ENCODE results near the gene GRM1.

Gene GRM1

DNA sequence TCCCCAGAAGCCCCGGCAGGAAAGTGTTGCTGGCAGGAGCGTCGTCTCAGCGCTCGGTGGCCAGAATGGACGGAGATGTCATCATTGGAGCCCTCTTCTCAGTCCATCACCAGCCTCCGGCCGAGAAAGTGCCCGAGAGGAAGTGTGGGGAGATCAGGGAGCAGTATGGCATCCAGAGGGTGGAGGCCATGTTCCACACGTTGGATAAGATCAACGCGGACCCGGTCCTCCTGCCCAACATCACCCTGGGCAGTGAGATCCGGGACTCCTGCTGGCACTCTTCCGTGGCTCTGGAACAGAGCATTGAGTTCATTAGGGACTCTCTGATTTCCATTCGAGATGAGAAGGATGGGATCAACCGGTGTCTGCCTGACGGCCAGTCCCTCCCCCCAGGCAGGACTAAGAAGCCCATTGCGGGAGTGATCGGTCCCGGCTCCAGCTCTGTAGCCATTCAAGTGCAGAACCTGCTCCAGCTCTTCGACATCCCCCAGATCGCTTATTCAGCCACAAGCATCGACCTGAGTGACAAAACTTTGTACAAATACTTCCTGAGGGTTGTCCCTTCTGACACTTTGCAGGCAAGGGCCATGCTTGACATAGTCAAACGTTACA is 817 bp downstream of the GRM1 start:
- TF ChIP-seq, protein P1, sequence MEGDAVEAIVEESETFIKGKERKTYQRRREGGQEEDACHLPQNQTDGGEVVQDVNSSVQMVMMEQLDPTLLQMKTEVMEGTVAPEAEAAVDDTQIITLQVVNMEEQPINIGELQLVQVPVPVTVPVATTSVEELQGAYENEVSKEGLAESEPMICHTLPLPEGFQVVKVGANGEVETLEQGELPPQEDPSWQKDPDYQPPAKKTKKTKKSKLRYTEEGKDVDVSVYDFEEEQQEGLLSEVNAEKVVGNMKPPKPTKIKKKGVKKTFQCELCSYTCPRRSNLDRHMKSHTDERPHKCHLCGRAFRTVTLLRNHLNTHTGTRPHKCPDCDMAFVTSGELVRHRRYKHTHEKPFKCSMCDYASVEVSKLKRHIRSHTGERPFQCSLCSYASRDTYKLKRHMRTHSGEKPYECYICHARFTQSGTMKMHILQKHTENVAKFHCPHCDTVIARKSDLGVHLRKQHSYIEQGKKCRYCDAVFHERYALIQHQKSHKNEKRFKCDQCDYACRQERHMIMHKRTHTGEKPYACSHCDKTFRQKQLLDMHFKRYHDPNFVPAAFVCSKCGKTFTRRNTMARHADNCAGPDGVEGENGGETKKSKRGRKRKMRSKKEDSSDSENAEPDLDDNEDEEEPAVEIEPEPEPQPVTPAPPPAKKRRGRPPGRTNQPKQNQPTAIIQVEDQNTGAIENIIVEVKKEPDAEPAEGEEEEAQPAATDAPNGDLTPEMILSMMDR (IDR thresholded peaks at IDR 0.05; ENCODE audit: low read depth, low read length), result no peak
- no peak overlapping the region for H3K4me3 ChIP-seq (ENCODE audit: low read depth, low read length)

DNA sequence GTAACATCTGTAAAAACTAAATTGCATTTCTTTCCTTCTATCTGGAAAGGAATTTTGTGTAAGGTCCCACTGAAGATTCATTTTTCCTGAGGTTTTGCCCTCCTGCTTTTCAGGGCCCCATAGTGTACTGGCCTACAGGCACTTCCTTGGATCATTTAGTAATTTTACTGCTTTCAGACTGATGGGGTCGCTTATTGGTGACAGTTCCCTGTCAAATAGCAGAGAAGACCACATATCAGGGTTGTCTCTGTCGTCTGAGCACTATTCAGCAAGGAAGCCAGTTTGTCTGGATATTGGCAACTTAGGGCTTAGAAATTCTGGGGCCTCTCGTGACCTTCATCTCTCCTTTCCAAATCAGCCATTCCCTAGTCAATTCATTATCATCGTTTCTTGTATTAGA is 3.5 kb downstream of the GRM1 start:
- TF ChIP-seq, protein P1 (IDR thresholded peaks at IDR 0.05; ENCODE audit: low read depth, low read length), result no peak
- no peak overlapping the region for H3K4me3 ChIP-seq (ENCODE audit: low read depth, low read length)

DNA sequence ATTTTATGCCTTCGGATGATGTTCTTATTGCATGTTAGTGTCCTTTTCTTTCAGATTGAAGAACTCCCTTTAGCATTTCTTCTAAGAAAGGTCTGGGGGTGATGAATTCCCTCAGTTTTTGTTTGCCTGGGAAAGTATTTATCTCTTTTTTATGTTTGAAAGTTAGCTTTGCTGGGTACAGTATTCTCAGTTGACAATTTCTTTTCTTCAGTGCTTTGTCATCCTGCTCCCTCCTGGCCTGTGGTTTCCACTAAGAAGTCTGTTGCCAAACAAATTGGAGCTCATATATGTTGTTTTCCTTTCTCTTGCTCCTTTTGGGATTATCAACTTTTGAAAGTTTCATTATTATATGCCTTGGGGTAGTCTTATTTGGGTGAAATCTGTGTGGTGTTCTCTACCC is 11.5 kb downstream of the GRM1 start:
- TF ChIP-seq, protein P1 (IDR thresholded peaks at IDR 0.05; ENCODE audit: low read depth, low read length), result no peak
- H3K4me3 ChIP-seq (ENCODE audit: low read depth, low read length), result no peak overlapping the region

DNA sequence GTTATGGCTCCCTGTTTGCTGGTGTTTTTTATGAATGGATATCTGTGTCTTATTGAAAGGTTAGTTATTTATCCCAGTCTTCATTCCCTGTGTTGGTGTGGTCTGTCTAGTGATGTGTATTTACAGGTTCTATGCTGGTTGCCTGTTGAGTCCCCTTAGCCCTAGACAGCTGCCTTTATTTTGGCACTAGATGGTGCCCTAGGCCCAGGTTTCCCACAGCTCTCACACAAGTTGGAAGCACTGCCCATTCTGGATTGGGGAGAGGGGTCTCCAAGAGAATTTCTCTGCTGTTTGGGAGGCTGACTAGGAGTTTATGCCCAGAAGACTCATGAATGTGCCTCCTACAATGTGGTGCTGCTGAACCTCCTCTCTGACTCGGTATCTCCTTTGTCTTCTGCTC is 12.4 kb downstream of the GRM1 start:
- TF ChIP-seq, protein P1 (IDR thresholded peaks at IDR 0.05; ENCODE audit: low read depth, low read length), result no peak

DNA sequence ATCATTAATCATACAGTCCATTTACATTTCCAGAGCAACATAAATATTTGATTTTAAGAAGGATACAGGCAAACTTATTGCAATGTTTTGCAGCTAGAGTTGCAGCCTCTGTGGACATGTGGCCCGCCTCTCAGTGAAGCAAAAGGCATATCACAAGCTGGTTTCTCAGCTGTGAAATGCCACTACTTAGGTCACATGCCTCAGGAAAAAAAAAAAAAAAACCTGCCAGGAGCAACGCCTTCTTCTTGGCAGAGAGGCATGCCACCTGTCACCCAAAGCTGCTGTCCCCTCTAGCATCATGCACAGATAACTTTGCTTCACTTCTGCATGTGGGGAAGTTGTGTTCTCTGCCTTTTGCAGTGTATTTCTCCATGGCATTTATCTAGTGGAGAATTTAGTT is 18.5 kb downstream of the GRM1 start:
- TF ChIP-seq, protein P1 (IDR thresholded peaks at IDR 0.05; ENCODE audit: low read depth, low read length), result no peak

More for the DNA sequence above, 12.4 kb downstream of the GRM1 start:
- H3K4me3 ChIP-seq (ENCODE audit: low read depth, low read length), result no peak overlapping the region

DNA sequence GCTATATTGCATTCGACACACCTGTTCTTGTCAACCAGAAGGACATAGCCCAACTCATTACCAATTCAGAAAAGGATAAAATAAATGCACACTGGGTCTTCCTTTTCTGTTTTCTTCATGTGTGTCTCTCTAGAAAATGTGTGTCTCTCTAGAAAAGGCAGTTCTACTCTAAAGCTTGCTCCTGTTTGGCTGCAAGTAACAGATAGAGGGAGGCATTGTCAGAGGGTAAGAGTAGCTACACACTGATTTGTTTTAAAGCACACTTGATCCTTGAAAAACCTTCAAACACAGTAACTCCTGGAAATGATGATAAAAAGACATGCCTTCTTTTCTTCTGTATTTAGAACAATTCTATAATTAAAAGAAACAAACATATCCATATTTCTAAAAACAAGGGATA is 21.3 kb downstream of the GRM1 start:
- no peak overlapping the region for H3K4me3 ChIP-seq (ENCODE audit: low read depth, low read length)
- TF ChIP-seq, protein P1 (IDR thresholded peaks at IDR 0.05; ENCODE audit: low read depth, low read length), result no peak

More for the DNA sequence above, 18.5 kb downstream of the GRM1 start:
- no peak overlapping the region for H3K4me3 ChIP-seq (ENCODE audit: low read depth, low read length)

DNA sequence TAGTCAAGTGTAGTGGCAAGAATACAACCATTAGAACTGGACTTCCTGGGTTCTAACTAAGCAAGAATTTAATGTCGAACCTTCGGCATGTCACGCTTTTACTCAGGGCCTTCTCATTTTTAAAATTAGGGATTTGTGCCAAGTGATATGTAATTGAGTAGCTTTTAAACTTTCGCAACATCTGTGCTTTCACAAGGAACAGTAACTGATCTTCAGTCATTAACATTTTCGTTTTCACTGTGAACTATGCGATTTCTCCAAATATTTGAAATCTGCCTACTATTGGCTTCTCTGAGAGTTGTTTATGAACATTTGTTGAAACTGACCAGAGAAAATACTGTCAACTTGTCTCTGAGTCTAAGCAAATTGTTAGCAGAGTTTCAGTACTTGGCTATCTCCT is 27.6 kb downstream of the GRM1 start:
- no peak overlapping the region for H3K4me3 ChIP-seq (ENCODE audit: low read depth, low read length)
- TF ChIP-seq, protein P1 (IDR thresholded peaks at IDR 0.05; ENCODE audit: low read depth, low read length), result no peak
